NT2/D1 (cell line): ENCODE measurements around the gene NT5M.
"Not testable (repeated sequence)": the region's sequence is repeated elsewhere in the genome, so short reads cannot be mapped to it uniquely, and the experiment has no call there.

Source experiments
- DNase-seq: peaks from one replicate; pipeline ENCODE4 v3.0.0-alpha.2; 2011; ENCODE audit warnings: low read depth, low spot score
- H3K27me3 ChIP-seq: 2 replicates; pipeline ENCODE4 v1.6.0; 2011; ENCODE audit warnings: mild to moderate bottlenecking; ENCODE audit not compliant: insufficient read length, insufficient read depth
- H3K36me3 ChIP-seq: 2 replicates; pipeline ENCODE4 v1.6.1; 2011; ENCODE audit warnings: mild to moderate bottlenecking, low read length, mixed read lengths; ENCODE audit not compliant: insufficient read depth, insufficient read length
- H3K4me1 ChIP-seq: 2 replicates; pipeline ENCODE4 v1.5.1; 2011; ENCODE audit not compliant: insufficient read depth, insufficient read length
- H3K4me3 ChIP-seq: 2 replicates; pipeline ENCODE4 v1.5.1; 2011; ENCODE audit warnings: low read depth; ENCODE audit not compliant: insufficient read length
- H3K9ac ChIP-seq: 2 replicates; pipeline ENCODE4 v1.6.0; 2011; ENCODE audit warnings: low read depth; ENCODE audit not compliant: insufficient read length
- H3K9me3 ChIP-seq: 2 replicates; pipeline ENCODE4 v1.5.1; 2011; ENCODE audit warnings: mild to moderate bottlenecking, low read length; ENCODE audit not compliant: insufficient read depth
- SUZ12 ChIP-seq: IDR thresholded peaks from 2 replicates; pipeline ENCODE4 v1.6.1; 2011; ENCODE audit not compliant: insufficient read length, insufficient read depth; ENCODE audit errors: extremely low read depth
- YY1 ChIP-seq: IDR thresholded peaks from 2 replicates; pipeline ENCODE4 v1.6.1; 2011; ENCODE audit not compliant: insufficient read length, insufficient read depth
- ZNF274 ChIP-seq: IDR thresholded peaks from 2 replicates; pipeline ENCODE4 v1.6.1; 2011; ENCODE audit warnings: mild to moderate bottlenecking, low read depth, low read length

Gene NT5M

GRCh38 chr17:17289086-17289485, 14.1 kb upstream of the NT5M start:
- DNase-seq: no peak
- H3K27me3 ChIP-seq: no peaks in the 10 kb centered on the region
- H3K4me1 ChIP-seq: no peaks in the 10 kb centered on the region
- no peak overlapping the region for H3K9ac ChIP-seq
- H3K9me3 ChIP-seq: no peaks in the 10 kb centered on the region
- no peak for TF ChIP-seq ZNF274
- TF ChIP-seq YY1: no peak
- no peak for TF ChIP-seq SUZ12
- H3K36me3 ChIP-seq: no peaks in the 10 kb centered on the region
- H3K4me3 ChIP-seq: no peak overlapping the region

GRCh38 chr17:17289701-17290100, 13.5 kb upstream of the NT5M start:
- no peaks in the 10 kb centered on the region for H3K27me3 ChIP-seq
- H3K36me3 ChIP-seq: no peaks in the 10 kb centered on the region
- no peaks in the 10 kb centered on the region for H3K9me3 ChIP-seq
- no peak overlapping the region for H3K4me3 ChIP-seq
- TF ChIP-seq SUZ12 (no peak), ZNF274 (no peak), YY1 (no peak)
- no peaks in the 10 kb centered on the region for H3K4me1 ChIP-seq
- H3K9ac ChIP-seq: no peak overlapping the region
- no peak for DNase-seq

- H3K36me3 ChIP-seq: no peaks in the 10 kb centered on the region
- no peaks in the 10 kb centered on the region for H3K27me3 ChIP-seq
- no peaks in the 10 kb centered on the region for H3K4me1 ChIP-seq
- no peak for DNase-seq
- H3K9ac ChIP-seq: no peak overlapping the region
- H3K9me3 ChIP-seq: no peaks in the 10 kb centered on the region
- TF ChIP-seq SUZ12 (no peak), YY1 (no peak), ZNF274 (no peak)
- H3K4me3 ChIP-seq: no peak overlapping the region
Measured at GRCh38 chr17:17295141-17295540, 8.0 kb upstream of the NT5M start.

- DNase-seq: no peak
- H3K4me3 ChIP-seq: no peak overlapping the region
- no peak overlapping the region for H3K9ac ChIP-seq
- H3K4me1 ChIP-seq: no peaks in the 10 kb centered on the region
- no peaks in the 10 kb centered on the region for H3K9me3 ChIP-seq
- no peaks in the 10 kb centered on the region for H3K36me3 ChIP-seq
- TF ChIP-seq SUZ12: no peak
- TF ChIP-seq ZNF274: no peak
- no peak for TF ChIP-seq YY1
- H3K27me3 ChIP-seq: no peaks in the 10 kb centered on the region
Measured at GRCh38 chr17:17297217-17297616, 6.0 kb upstream of the NT5M start.

- Histone ChIP-seq H3K9me3 (no peaks in the 10 kb centered on the region), H3K36me3 (no peaks in the 10 kb centered on the region), H3K27me3 (no peaks in the 10 kb centered on the region), H3K4me3 (no peak overlapping the region), H3K9ac (no peak overlapping the region), H3K4me1 (no peaks in the 10 kb centered on the region)
- TF ChIP-seq YY1: no peak
- TF ChIP-seq SUZ12: no peak
- no peak for TF ChIP-seq ZNF274
- no peak for DNase-seq
Measured at GRCh38 chr17:17298108-17298507, 5.1 kb upstream of the NT5M start.

- peaks cover 3% of the 10 kb centered on the region for H3K4me1 ChIP-seq
- peaks cover 10% of the 10 kb centered on the region for H3K27me3 ChIP-seq
- H3K4me3 ChIP-seq: peak overlapping the region; percentile 82
- H3K36me3 ChIP-seq: no peaks in the 10 kb centered on the region
- peak; percentile 66 for DNase-seq
- no peaks in the 10 kb centered on the region for H3K9me3 ChIP-seq
- H3K9ac ChIP-seq: peak overlapping the region; percentile 83
- no peak for TF ChIP-seq SUZ12
Measured at GRCh38 chr17:17300624-17301568, 2.3 kb upstream of the NT5M start.

GRCh38 chr17:17301659-17302058, 1.5 kb upstream of the NT5M start:
- not testable (repeated sequence) for DNase-seq, H3K9me3 ChIP-seq, H3K4me1 ChIP-seq, H3K36me3 ChIP-seq
- peaks cover 10% of the 10 kb centered on the region for H3K27me3 ChIP-seq
- peak overlapping the region; percentile 45 for H3K4me3 ChIP-seq
- peak overlapping the region; percentile 69 for H3K9ac ChIP-seq
